ENCODE measurements around the gene ZIC4. TPM values are rescaled to one million over a fixed set of nuclear protein-coding genes. Genes with fewer than 3 reads are reported as not detected.

ZIC4 gene
- polyA plus RNA-seq, 3 donors, result not detected

GRCh38 chr3:147412261-147412916 is 6.0 kb upstream of the ZIC4 start:
- Histone ChIP-seq H4K20me1 (ENCODE audit: insufficient read depth, low read length) (no peaks in the 10 kb centered on the region), H3K9me3 (replicated peaks in 1 of 2; ENCODE audit: control insufficient read depth in 1 of 2, insufficient read depth in 1 of 2, low read length in 2 of 2) (peaks cover 18 to 73% of the 10 kb centered on the region in 2 donors), H2AFZ (ENCODE audit: insufficient read depth, low read depth, low read length, poor library complexity, severe bottlenecking) (no peak overlapping the region), H3K27ac (ENCODE audit: low read depth in 1 of 2, low read length in 2 of 2) (no peak overlapping the region), H3K79me2 (ENCODE audit: insufficient read depth, low read length) (no peaks in the 10 kb centered on the region), H3K4me2 (replicated peaks; ENCODE audit: extremely low read depth, low read length, poor library complexity, severe bottlenecking) (no peak overlapping the region), H3K9ac (ENCODE audit: insufficient read depth, low read length, poor library complexity, severe bottlenecking) (no peak overlapping the region), H3K4me3 (replicated peaks in 1 of 3; ENCODE audit: low read depth in 2 of 3, low read length in 3 of 3) (no peak overlapping the region), H3K27me3 (ENCODE audit: control insufficient read depth in 2 of 2, insufficient read depth in 2 of 2, low read length in 2 of 2) (peaks cover 83 to 97% of the 10 kb centered on the region in 2 donors), H3K36me3 (replicated peaks in 1 of 2; ENCODE audit: control insufficient read depth in 1 of 2, insufficient read depth in 2 of 2, low read length in 2 of 2) (no peaks in the 10 kb centered on the region), H3K4me1 (ENCODE audit: control insufficient read depth in 1 of 2, insufficient read depth in 2 of 2, low read length in 2 of 2) (peaks cover 0 to 15% of the 10 kb centered on the region in 2 donors)
- 8% methylated on average over 27 of the region's 32 CpGs for WGBS (ENCODE audit: insufficient coverage)
- no peak for TF ChIP-seq CTCF (IDR thresholded peaks at IDR 0.05)
- H3K9me3 Mint-ChIP-seq, result peaks cover 14 to 66% (median 58%) of the 10 kb centered on the region in 7 donors
- peaks cover 16 to 37% of the 10 kb centered on the region in 2 donors for H3K36me3 Mint-ChIP-seq
- peaks cover 93 to 98% (median 96%) of the 10 kb centered on the region in 3 donors for H3K27me3 Mint-ChIP-seq (ENCODE audit: low read depth in 3 of 3)
- intact Hi-C loops (cut with micrococcal nuclease), result no loop called here
- no peak overlapping the region for H3K27ac Mint-ChIP-seq
- peaks cover 27% of the 10 kb centered on the region for H3K4me1 Mint-ChIP-seq
- H3K4me3 Mint-ChIP-seq, result peak overlapping the region in 1 of 2 donors; percentile 94
- no peak for DNase-seq

- no peaks in the 10 kb centered on the region for H3K36me3 ChIP-seq (replicated peaks in 1 of 2; ENCODE audit: control insufficient read depth in 1 of 2, insufficient read depth in 2 of 2, low read length in 2 of 2)
- TF ChIP-seq CTCF (IDR thresholded peaks at IDR 0.05), result no peak
- no peaks in the 10 kb centered on the region for H3K79me2 ChIP-seq (ENCODE audit: insufficient read depth, low read length)
- peaks cover 83 to 97% of the 10 kb centered on the region in 2 donors for H3K27me3 ChIP-seq (ENCODE audit: control insufficient read depth in 2 of 2, insufficient read depth in 2 of 2, low read length in 2 of 2)
- Mint-ChIP-seq H3K36me3 (peaks cover 16 to 37% of the 10 kb centered on the region in 2 donors), H3K27me3 (ENCODE audit: low read depth in 3 of 3) (peaks cover 93 to 98% (median 96%) of the 10 kb centered on the region in 3 donors), H3K4me1 (peaks cover 27% of the 10 kb centered on the region), H3K4me3 (peak overlapping the region in 1 of 2 donors; percentile 94), H3K27ac (no peak overlapping the region), H3K9me3 (peaks cover 14 to 71% (median 61%) of the 10 kb centered on the region in 7 donors)
- no peaks in the 10 kb centered on the region for H4K20me1 ChIP-seq (ENCODE audit: insufficient read depth, low read length)
- H3K27ac ChIP-seq (ENCODE audit: low read depth in 1 of 2, low read length in 2 of 2), result no peak overlapping the region
- WGBS (ENCODE audit: insufficient coverage), result 2% methylated on average over 9 of the region's 20 CpGs
- H3K9me3 ChIP-seq (replicated peaks in 1 of 2; ENCODE audit: control insufficient read depth in 1 of 2, insufficient read depth in 1 of 2, low read length in 2 of 2), result peaks cover 18 to 79% of the 10 kb centered on the region in 2 donors
- no peak overlapping the region for H3K4me3 ChIP-seq (replicated peaks in 1 of 3; ENCODE audit: low read depth in 2 of 3, low read length in 3 of 3)
- intact Hi-C loops (cut with micrococcal nuclease), result no loop called here
- DNase-seq, result no peak
- no peak overlapping the region for H3K4me2 ChIP-seq (replicated peaks; ENCODE audit: extremely low read depth, low read length, poor library complexity, severe bottlenecking)
- peaks cover 0 to 15% of the 10 kb centered on the region in 2 donors for H3K4me1 ChIP-seq (ENCODE audit: control insufficient read depth in 1 of 2, insufficient read depth in 2 of 2, low read length in 2 of 2)
- H2AFZ ChIP-seq (ENCODE audit: insufficient read depth, low read depth, low read length, poor library complexity, severe bottlenecking), result no peak overlapping the region
- no peak overlapping the region for H3K9ac ChIP-seq (ENCODE audit: insufficient read depth, low read length, poor library complexity, severe bottlenecking)
Measured at GRCh38 chr3:147411815-147412241, 5.5 kb upstream of the ZIC4 start.

Data from CD14-positive monocyte (primary cell).